ENCODE measurements around the gene DEFB132. TPM values are rescaled to one million over a fixed set of nuclear protein-coding genes. Genes with fewer than 3 reads are reported as not detected.

Gene DEFB132
- total and polyA plus RNA-seq, 2 of the 13 experiments (the other 11 are each of a cell fraction or from before 2014, with no cell fraction given), result not detected

DNA sequence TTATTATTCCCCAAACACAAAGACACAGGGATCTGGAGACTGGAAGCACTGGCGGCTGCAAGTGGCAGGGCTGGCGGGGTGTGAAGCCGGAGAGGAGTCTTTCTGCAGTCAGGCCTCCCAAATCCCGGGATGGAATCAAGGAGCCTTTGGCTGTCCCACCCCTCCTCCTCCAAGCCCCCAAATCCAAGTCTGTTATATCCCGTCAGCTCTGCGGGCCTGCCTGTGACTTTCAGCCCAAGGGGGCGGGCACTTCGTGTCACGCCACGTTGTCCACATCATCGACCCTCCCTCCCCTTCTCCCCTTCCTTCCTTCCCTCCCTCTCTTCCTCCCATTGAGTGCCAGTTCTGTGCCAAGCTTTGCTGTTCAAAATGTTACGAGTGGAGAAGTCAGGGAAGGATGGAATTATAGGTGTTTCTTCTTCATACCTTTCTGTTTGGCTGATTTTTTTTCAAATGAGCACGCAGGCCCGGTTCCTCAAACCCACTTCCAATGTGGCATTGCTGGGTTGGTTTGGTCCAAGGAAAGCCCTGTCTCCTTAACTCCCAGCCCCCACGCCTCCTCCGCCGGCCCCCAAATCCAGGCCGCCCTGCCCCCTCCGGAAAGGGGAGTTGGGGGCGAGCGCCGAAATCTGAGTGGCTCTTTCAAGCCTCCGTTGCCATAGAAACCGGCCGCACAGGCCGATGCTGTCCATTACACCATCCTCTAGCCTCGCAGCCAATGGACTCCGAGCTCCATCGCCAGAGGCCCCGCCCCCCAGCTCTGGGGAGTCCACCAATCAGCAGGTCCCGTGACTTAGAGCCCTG lies 52.5 kb downstream of the DEFB132 start (continued):
- TF ChIP-seq, protein P1, sequence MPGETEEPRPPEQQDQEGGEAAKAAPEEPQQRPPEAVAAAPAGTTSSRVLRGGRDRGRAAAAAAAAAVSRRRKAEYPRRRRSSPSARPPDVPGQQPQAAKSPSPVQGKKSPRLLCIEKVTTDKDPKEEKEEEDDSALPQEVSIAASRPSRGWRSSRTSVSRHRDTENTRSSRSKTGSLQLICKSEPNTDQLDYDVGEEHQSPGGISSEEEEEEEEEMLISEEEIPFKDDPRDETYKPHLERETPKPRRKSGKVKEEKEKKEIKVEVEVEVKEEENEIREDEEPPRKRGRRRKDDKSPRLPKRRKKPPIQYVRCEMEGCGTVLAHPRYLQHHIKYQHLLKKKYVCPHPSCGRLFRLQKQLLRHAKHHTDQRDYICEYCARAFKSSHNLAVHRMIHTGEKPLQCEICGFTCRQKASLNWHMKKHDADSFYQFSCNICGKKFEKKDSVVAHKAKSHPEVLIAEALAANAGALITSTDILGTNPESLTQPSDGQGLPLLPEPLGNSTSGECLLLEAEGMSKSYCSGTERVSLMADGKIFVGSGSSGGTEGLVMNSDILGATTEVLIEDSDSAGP (CRISPR knock-in tag; IDR thresholded peaks at IDR 0.05; ENCODE audit: borderline replicate concordance), result peak; percentile 90
- TF ChIP-seq TBP (CRISPR knock-in tag; IDR thresholded peaks at IDR 0.05), result no peak
- peak; percentile 80 for TF ChIP-seq SP2 (CRISPR knock-in tag; IDR thresholded peaks at IDR 0.05)
- no peak for TF ChIP-seq RAD51 (IDR thresholded peaks at IDR 0.05; ENCODE audit: borderline replicate concordance)
- TF ChIP-seq, protein P2, sequence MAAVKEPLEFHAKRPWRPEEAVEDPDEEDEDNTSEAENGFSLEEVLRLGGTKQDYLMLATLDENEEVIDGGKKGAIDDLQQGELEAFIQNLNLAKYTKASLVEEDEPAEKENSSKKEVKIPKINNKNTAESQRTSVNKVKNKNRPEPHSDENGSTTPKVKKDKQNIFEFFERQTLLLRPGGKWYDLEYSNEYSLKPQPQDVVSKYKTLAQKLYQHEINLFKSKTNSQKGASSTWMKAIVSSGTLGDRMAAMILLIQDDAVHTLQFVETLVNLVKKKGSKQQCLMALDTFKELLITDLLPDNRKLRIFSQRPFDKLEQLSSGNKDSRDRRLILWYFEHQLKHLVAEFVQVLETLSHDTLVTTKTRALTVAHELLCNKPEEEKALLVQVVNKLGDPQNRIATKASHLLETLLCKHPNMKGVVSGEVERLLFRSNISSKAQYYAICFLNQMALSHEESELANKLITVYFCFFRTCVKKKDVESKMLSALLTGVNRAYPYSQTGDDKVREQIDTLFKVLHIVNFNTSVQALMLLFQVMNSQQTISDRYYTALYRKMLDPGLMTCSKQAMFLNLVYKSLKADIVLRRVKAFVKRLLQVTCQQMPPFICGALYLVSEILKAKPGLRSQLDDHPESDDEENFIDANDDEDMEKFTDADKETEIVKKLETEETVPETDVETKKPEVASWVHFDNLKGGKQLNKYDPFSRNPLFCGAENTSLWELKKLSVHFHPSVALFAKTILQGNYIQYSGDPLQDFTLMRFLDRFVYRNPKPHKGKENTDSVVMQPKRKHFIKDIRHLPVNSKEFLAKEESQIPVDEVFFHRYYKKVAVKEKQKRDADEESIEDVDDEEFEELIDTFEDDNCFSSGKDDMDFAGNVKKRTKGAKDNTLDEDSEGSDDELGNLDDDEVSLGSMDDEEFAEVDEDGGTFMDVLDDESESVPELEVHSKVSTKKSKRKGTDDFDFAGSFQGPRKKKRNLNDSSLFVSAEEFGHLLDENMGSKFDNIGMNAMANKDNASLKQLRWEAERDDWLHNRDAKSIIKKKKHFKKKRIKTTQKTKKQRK (IDR thresholded peaks at IDR 0.05; ENCODE audit: low read length), result no peak
- TF ChIP-seq, protein P3, sequence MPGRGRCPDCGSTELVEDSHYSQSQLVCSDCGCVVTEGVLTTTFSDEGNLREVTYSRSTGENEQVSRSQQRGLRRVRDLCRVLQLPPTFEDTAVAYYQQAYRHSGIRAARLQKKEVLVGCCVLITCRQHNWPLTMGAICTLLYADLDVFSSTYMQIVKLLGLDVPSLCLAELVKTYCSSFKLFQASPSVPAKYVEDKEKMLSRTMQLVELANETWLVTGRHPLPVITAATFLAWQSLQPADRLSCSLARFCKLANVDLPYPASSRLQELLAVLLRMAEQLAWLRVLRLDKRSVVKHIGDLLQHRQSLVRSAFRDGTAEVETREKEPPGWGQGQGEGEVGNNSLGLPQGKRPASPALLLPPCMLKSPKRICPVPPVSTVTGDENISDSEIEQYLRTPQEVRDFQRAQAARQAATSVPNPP (CRISPR knock-in tag; IDR thresholded peaks at IDR 0.05), result peak; percentile 43; the same call in 1 of the 2 replicates
- TF ChIP-seq, protein P4, sequence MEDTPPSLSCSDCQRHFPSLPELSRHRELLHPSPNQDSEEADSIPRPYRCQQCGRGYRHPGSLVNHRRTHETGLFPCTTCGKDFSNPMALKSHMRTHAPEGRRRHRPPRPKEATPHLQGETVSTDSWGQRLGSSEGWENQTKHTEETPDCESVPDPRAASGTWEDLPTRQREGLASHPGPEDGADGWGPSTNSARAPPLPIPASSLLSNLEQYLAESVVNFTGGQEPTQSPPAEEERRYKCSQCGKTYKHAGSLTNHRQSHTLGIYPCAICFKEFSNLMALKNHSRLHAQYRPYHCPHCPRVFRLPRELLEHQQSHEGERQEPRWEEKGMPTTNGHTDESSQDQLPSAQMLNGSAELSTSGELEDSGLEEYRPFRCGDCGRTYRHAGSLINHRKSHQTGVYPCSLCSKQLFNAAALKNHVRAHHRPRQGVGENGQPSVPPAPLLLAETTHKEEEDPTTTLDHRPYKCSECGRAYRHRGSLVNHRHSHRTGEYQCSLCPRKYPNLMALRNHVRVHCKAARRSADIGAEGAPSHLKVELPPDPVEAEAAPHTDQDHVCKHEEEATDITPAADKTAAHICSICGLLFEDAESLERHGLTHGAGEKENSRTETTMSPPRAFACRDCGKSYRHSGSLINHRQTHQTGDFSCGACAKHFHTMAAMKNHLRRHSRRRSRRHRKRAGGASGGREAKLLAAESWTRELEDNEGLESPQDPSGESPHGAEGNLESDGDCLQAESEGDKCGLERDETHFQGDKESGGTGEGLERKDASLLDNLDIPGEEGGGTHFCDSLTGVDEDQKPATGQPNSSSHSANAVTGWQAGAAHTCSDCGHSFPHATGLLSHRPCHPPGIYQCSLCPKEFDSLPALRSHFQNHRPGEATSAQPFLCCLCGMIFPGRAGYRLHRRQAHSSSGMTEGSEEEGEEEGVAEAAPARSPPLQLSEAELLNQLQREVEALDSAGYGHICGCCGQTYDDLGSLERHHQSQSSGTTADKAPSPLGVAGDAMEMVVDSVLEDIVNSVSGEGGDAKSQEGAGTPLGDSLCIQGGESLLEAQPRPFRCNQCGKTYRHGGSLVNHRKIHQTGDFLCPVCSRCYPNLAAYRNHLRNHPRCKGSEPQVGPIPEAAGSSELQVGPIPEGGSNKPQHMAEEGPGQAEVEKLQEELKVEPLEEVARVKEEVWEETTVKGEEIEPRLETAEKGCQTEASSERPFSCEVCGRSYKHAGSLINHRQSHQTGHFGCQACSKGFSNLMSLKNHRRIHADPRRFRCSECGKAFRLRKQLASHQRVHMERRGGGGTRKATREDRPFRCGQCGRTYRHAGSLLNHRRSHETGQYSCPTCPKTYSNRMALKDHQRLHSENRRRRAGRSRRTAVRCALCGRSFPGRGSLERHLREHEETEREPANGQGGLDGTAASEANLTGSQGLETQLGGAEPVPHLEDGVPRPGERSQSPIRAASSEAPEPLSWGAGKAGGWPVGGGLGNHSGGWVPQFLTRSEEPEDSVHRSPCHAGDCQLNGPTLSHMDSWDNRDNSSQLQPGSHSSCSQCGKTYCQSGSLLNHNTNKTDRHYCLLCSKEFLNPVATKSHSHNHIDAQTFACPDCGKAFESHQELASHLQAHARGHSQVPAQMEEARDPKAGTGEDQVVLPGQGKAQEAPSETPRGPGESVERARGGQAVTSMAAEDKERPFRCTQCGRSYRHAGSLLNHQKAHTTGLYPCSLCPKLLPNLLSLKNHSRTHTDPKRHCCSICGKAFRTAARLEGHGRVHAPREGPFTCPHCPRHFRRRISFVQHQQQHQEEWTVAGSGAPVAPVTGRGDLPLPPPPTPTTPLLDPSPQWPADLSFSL (CRISPR knock-in tag; IDR thresholded peaks at IDR 0.05), result no peak
- no peak for TF ChIP-seq ZNF780A (CRISPR knock-in tag; IDR thresholded peaks at IDR 0.05)
- no peak for TF ChIP-seq ASH2L (IDR thresholded peaks at IDR 0.05; ENCODE audit: insufficient read length, low read depth, low read length)
- no peak for TF ChIP-seq YEATS2 (CRISPR knock-in tag; IDR thresholded peaks at IDR 0.05; ENCODE audit: borderline replicate concordance)
- TF ChIP-seq THAP11 (CRISPR knock-in tag; IDR thresholded peaks at IDR 0.05), result peak; percentile 9; the same call in 1 of the 2 replicates
- TF ChIP-seq, protein P5, sequence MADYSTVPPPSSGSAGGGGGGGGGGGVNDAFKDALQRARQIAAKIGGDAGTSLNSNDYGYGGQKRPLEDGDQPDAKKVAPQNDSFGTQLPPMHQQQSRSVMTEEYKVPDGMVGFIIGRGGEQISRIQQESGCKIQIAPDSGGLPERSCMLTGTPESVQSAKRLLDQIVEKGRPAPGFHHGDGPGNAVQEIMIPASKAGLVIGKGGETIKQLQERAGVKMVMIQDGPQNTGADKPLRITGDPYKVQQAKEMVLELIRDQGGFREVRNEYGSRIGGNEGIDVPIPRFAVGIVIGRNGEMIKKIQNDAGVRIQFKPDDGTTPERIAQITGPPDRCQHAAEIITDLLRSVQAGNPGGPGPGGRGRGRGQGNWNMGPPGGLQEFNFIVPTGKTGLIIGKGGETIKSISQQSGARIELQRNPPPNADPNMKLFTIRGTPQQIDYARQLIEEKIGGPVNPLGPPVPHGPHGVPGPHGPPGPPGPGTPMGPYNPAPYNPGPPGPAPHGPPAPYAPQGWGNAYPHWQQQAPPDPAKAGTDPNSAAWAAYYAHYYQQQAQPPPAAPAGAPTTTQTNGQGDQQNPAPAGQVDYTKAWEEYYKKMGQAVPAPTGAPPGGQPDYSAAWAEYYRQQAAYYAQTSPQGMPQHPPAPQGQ (CRISPR knock-in tag; IDR thresholded peaks at IDR 0.05; ENCODE audit: borderline replicate concordance), result no peak
- no peak for TF ChIP-seq NFIC (IDR thresholded peaks at IDR 0.05; ENCODE audit: low read length)

Measured in HepG2 (cell line).